GM12874 (cell line): ENCODE data around the gene TLCD3B.

ENCODE experiments used
- TF ChIP-seq, protein P1 (sequence below): IDR thresholded peaks from 2 replicates; pipeline ENCODE4 v1.5.1; 2011; ENCODE audit warnings: low read depth, mild to moderate bottlenecking, control low read depth, low read length, moderate library complexity; ENCODE audit not compliant: insufficient read depth

TLCD3B gene

DNA sequence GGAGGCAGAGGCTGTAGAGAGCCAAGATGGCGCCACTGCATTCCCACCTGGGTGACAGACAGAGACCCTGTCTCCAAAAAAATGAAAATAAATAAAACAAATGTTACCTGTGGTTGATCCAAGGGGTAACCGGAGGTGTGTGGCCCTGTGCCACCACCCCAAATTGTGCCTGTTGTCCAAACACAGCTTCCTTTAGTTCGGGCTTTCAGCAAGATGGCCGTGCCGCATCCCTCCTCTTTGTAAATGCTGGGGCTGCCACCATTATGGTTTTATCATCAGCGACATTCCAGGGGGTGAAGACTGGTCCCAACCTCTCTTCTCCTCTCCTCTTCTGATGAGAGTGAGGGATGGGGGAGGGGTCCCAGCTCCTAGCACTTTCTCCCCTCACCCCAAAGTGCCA is 8.2 kb downstream of the TLCD3B start, which contains the start of gene C16orf92:
TSS of gene C16orf92 (plus strand) at position 312 of the 400 bp plus-strand sequence. CDS start 143 bp downstream, outside the sequence.
- TF ChIP-seq, protein P1, sequence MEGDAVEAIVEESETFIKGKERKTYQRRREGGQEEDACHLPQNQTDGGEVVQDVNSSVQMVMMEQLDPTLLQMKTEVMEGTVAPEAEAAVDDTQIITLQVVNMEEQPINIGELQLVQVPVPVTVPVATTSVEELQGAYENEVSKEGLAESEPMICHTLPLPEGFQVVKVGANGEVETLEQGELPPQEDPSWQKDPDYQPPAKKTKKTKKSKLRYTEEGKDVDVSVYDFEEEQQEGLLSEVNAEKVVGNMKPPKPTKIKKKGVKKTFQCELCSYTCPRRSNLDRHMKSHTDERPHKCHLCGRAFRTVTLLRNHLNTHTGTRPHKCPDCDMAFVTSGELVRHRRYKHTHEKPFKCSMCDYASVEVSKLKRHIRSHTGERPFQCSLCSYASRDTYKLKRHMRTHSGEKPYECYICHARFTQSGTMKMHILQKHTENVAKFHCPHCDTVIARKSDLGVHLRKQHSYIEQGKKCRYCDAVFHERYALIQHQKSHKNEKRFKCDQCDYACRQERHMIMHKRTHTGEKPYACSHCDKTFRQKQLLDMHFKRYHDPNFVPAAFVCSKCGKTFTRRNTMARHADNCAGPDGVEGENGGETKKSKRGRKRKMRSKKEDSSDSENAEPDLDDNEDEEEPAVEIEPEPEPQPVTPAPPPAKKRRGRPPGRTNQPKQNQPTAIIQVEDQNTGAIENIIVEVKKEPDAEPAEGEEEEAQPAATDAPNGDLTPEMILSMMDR: no peak

DNA sequence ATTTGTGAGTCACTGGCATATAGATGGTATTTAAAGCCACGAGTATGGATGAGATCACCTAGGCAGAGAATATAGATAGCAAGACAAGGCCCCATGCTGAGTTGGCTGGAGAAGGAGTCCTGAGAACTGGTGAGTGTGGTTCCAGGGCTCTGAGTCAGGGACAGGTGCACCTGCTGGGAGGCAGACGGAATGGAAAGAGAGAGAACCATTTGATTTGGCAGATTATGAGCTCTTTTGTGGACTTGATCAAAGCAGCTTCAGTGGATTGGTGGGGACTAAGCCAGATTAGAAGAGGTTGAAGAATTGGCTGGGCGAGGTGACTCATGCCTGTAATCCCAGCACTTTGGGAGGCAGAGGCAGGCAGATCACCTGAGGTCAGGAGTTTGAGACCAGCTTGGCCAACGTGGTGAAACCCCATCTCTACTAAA is 12.3 kb downstream of the TLCD3B start:
- TF ChIP-seq, protein P1: no peak

DNA sequence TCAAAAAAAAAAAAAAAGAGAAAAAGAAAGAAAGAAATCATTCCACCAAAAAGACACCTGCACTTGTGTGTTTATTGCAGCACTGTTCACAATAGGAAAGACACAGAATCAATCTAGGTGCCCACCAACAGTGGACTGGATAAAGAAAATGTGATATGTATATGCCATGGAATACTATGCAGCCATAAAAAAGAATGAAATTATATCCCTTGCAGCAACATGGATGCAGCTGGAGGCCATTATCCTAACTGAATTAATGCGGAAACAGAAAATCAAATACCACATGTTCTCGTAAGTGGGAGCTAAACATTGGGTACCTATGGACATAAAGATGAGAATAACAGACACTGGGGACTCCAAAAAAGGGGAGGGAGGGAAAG is 13.8 kb downstream of the TLCD3B start:
- TF ChIP-seq, protein P1: no peak

DNA sequence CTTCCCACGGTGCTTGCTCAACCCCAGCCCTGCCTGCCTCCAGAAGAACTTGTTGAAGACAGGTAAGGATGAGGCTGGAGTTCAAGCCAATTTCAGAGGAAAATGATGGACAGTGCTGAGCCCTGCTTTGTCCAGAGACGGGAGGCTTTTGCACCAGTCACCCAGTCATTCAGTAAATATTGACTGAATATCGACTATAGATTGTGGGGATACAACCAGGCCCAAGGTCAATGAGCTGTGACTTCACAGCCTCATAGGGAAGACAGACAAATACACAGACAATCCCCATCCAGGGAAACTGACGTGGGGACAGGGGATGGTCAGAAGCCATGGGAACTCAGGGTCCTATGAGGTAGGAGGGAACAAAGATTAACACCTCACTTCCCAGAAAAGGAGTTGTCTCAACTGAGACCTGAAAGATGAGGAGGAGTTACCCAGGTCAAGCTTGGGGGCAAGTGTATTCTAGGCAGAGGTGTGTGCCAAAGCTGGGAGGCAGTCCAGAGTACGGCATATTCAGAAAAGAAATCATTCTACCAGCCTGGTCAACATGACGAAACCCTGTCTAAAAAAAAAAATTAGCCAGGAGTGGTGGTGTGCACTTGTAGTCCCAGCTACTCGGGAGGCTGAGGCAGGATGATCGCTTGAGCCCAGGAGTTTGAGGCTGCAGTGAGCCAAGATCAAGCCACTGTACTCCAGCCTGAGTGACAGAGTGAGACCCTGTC is 14.4 kb downstream of the TLCD3B start:
- TF ChIP-seq, protein P1: no peak

DNA sequence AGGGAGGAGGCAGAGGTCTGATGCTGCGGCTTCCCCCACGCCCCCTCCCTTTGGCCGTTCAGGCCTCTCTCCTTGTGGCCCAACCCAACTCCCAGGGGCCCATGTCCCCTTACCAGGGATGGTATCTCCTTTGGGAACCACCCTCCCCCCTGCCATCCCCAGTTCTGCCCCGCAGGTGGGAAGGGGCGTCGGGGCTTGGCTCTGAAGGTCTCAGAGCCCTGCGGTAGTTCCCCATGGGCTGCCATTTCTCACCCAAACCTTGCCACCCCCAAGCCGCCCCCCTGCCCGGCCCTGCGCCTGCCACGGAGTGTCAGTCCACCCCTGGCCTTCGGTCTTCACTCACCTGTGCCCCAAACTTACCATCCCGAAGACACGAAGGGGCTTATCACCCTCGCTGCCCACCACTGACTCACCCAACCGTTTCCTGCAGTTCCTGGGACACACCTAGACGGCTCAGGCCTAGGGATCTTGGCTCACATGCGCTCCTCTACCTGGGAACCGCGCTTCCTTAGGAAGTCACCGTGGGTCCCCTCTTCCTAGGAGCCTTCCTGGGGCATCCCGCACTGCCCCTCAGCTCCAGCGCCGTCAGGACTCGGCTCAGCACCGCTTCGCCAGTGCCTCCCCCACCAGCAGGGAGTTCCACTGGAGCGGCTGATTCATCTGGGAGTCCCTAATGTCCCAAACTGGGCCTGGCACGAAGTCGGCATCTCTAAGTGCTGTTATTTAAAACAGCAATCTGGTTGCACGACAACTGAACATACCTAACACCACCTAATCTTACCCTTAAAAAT is 19.2 kb downstream of the TLCD3B start:
- TF ChIP-seq, protein P1: no peak

DNA sequence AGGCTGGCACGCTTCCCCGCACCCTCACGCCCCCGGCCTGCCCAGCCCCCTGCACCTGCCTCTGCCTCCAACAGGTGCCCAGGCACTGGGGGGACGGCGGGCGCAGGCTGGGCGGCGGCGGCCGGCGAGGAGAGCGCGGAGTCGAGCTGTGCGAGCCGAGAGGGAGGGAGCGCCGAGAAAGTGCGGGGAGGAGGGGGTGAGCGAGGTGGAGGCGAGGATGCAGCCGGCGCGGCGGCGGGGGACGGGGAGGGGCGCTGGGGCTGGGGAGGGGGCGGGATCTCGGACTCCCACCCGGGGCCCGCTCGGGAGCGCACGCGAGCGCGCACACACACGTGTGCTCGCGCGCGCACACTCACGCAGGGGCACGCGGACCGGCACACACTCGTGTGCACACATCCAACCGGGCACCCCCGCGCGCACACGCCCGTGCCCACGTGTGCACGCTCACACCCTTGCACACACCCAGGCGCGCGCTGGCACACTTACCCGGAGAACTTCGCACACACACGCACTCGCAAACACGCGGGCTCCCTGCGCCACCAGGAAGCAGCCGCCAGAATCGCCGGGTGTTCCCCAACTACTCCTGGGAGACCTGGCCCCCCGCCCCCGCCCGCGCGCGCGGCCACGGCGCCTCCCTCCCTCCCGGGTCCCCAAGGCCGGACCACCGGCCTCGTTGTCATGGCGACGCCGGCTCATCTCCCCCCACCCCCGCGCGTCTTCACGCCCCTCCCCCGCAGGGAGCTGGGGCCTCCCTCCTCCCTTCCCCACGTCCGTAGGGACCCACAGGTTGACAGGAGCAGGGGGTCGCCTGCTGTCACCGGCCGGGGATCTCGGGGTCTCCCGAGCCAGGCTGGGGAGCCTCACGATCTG is 20.0 kb downstream of the TLCD3B start, which contains the start of gene DOC2A:
TSS of gene DOC2A (minus strand) at position 184 of the 870 bp plus-strand sequence. CDS start 805 bp downstream, outside the sequence.
- TF ChIP-seq, protein P1: no peak
